SH-SY5Y (cell line): Measurements from ENCODE around the gene SIGLEC9.

ENCODE experiments used
- GATA2 ChIP-seq: IDR thresholded peaks from 2 replicates; pipeline ENCODE4 v1.6.1; 2011; ENCODE audit warnings: mild to moderate bottlenecking, low read depth, low read length
- GATA3 ChIP-seq: IDR thresholded peaks from 2 replicates; pipeline ENCODE4 v1.6.1; 2011; ENCODE audit warnings: low read depth, mild to moderate bottlenecking, low read length, moderate library complexity

DNA sequence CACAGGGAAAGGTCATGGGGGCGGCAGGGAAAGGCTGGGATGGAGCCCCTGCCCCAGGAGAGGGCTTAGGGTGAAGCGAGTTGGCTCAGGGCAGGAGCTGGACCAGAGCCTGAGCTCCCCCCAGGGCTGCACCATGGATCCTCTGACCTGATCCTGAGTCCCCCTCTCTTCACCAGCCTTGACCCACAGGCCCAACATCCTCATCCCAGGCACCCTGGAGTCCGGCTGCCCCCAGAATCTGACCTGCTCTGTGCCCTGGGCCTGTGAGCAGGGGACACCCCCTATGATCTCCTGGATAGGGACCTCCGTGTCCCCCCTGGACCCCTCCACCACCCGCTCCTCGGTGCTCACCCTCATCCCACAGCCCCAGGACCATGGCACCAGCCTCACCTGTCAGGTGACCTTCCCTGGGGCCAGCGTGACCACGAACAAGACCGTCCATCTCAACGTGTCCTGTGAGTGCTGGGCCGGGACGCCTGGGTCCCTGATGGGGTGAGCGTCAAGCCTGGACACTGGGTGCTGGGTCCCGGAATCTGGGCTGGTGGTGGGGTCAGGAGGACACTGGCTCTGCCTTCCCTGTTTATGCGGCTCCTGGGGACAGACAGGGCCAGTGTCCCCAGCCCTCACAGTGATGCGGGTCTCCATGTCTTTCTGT is 842 bp downstream of the SIGLEC9 start:
- TF ChIP-seq GATA3 (no peak), GATA2 (no peak)
